ENCODE data around the gene SMCO2.
A peak's percentile ranks its signal among the peaks of the same experiment; 100 is the strongest.

Gene SMCO2

DNA sequence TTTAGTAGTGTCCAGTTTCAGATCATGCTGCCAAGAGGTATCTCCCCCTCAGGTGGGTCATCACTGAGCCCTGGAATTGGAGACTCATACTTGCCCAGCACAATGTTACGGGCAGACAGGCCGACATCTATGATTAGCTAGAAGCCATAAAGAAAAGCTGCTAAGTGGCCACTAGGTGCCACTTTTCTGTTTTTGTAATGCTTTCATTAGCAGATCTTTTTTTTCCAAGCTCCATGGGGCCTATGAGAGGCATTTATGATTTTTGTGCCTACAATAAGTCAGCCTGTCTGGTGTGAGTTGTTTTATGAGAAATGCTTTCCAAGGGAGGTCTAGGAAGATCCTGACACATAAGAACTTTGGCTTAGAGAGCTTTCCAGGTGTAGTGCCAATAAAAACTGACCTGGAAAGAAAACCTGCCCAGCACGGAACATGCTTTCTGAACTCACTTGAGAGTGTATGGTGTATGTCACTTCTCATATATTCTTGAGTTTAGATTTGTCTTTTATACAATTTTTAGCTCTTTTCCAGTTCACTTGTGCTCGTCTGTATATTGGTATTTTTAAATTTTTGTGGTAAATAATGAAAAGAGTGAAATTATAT is 21.8 kb upstream of the SMCO2 start:
- Histone ChIP-seq H3K4me3 (ENCODE audit: low read depth, low read length) (no peak overlapping the region), H3K27ac (no peak overlapping the region), H3K9me3 (ENCODE audit: severe bottlenecking) (no peaks in the 10 kb centered on the region), H3K36me3 (no peaks in the 10 kb centered on the region; the same call in 1 of the 2 replicates), H3K27me3 (ENCODE audit: insufficient read depth, low read depth, severe bottlenecking) (no peaks in the 10 kb centered on the region)
- DNase-seq, result no peak
- peak; percentile 51 for TF ChIP-seq CTCF (IDR thresholded peaks at IDR 0.05; ENCODE audit: low read depth, low read length)

DNA sequence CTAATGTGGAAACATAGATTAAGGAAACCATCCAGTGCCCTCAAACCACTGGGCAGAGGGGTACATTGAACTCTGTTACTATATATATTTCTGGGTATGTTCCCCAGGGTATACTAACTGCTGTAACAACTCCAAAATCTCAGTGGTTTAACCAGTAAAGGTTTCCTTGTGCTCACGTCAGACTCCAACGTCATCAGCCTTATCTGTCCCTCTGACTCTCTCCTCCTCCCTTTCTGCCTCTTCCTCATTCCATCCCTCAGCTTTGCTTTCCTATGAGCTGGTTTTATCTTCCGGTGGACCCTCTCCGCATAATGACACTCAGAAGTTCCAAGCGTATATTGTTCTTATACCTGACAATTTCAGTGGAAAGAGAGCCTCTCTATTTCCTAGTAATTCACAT is 21.2 kb upstream of the SMCO2 start:
- no peak for TF ChIP-seq CTCF (IDR thresholded peaks at IDR 0.05; ENCODE audit: low read depth, low read length)
- Histone ChIP-seq H3K27ac (no peak overlapping the region), H3K9me3 (ENCODE audit: severe bottlenecking) (no peaks in the 10 kb centered on the region), H3K27me3 (ENCODE audit: insufficient read depth, low read depth, severe bottlenecking) (no peaks in the 10 kb centered on the region), H3K4me3 (ENCODE audit: low read depth, low read length) (no peak overlapping the region), H3K36me3 (no peaks in the 10 kb centered on the region; the same call in 1 of the 2 replicates)
- DNase-seq, result no peak

GRCh38 chr12:27426743-27427487 is 19.6 kb upstream of the SMCO2 start:
- no peak for TF ChIP-seq CTCF (IDR thresholded peaks at IDR 0.05; ENCODE audit: low read depth, low read length)
- H3K9me3 ChIP-seq (ENCODE audit: severe bottlenecking), result peaks cover 3% of the 10 kb centered on the region
- no peaks in the 10 kb centered on the region for H3K36me3 ChIP-seq
- no peak overlapping the region for H3K27ac ChIP-seq
- H3K27me3 ChIP-seq (ENCODE audit: insufficient read depth, low read depth, severe bottlenecking), result no peaks in the 10 kb centered on the region
- H3K4me3 ChIP-seq (ENCODE audit: low read depth, low read length), result no peak overlapping the region
- DNase-seq, result no peak

DNA sequence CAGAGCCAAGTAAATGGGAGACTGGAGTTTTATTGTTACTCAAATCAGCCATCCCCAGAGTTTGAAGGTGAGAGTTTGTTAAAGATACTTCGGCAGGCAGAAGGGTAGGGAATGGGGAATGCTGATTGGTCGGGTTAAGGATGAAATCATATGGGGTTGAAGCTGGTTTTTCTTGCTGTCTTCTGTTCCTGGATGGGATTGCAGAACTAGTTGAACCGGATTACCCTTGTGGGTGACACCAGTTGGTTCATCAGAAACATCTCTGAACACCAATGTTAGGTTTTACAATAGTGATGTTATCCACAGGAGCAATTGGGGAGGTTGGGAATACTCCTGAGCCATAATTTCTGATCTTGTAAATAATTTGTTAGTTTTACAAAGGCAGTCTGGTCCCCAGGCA is 18.7 kb upstream of the SMCO2 start:
- Histone ChIP-seq H3K36me3 (no peaks in the 10 kb centered on the region), H3K9me3 (ENCODE audit: severe bottlenecking) (peaks cover 3% of the 10 kb centered on the region), H3K4me3 (ENCODE audit: low read depth, low read length) (no peak overlapping the region), H3K27me3 (ENCODE audit: insufficient read depth, low read depth, severe bottlenecking) (no peaks in the 10 kb centered on the region), H3K27ac (no peak overlapping the region)
- DNase-seq, result no peak
- TF ChIP-seq CTCF (IDR thresholded peaks at IDR 0.05; ENCODE audit: low read depth, low read length), result no peak

- H3K9me3 ChIP-seq (ENCODE audit: severe bottlenecking), result peaks cover 3% of the 10 kb centered on the region
- H3K27me3 ChIP-seq (ENCODE audit: insufficient read depth, low read depth, severe bottlenecking), result no peaks in the 10 kb centered on the region
- no peak overlapping the region for H3K27ac ChIP-seq
- no peaks in the 10 kb centered on the region for H3K36me3 ChIP-seq
- no peak for TF ChIP-seq CTCF (IDR thresholded peaks at IDR 0.05; ENCODE audit: low read depth, low read length)
- H3K4me3 ChIP-seq (ENCODE audit: low read depth, low read length), result no peak overlapping the region
- no peak for DNase-seq
These were observed 18.1 kb upstream of the SMCO2 start for GRCh38 chr12:27428466-27428865.
